Embryonic facial prominence (tissue), 1 donor: Measurements from ENCODE around the gene AURKB.
A peak's percentile ranks its signal among the peaks of the same experiment; 100 is the strongest.

Experiments
- DNase-seq: peaks from one replicate; pipeline ENCODE4 v3.0.0-alpha.2; 2016; ENCODE audit errors: extremely low spot score

Gene AURKB

DNA sequence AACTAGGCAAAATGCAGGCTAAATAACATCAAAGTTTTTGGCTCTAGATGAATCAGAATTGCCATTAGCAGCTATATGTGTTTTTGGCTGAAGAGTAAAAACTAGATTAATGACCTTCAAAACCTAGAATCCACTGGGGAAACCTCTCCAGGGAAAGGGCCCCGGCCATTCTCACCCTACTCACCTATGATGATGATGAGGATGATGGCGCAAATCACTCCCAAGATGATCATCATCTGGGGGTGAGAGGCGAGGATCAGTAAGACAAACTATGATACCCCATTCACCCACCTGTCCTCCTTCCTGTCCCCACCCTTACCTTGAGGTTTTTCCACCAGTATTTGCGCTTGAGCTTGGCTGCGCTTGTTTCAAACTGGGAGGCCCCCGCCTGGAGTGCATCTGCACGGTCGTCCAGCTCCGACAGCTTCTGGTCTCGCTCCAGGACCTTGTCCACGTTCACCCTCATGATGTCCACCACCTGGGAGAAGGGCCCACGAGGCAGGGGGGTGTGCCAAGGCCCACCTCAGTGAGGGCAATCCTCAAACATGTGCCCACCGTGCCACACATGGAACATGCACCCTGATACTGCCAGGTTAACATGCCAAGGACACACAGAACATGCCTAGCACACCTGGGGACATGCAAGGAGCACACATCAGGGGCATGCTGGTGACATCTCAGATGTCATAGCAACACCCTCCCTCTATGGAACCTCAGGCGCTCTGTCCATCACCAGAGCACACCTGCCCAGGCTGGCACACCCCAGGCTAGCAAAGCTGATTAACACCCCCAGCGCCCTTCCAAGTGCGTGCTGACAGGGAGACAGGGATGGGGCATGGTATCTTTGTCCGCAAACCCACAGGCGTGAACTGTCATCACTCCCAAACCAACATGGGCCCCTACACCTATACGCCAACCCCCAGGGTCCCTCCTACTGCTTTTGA lies 48.8 kb downstream of the AURKB start:
- DNase-seq = no peak

DNA sequence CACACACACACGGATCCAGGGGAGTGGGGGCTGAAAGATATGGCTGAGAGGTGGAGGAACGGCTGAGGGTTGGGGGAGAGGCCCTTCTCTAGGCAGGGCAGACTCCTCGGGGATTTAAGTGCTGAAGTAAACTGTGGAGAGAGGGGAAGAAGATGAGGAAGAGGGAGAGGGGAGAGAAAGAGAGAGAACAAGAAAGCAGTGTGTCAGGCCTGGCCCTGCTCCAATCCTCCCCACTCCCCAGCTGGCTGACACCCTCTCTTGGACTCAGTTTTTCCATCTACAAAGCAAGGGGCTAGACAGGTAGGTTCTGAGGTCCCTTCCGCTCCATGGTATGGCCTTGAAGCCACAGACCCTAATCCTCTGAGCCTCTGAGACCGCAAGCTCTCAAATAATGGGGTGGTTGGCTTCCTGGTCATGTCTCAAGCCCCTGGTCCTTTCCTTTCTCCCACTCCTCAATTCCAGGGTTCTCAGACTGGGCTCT lies 49.6 kb downstream of the AURKB start:
- no peak for DNase-seq

DNA sequence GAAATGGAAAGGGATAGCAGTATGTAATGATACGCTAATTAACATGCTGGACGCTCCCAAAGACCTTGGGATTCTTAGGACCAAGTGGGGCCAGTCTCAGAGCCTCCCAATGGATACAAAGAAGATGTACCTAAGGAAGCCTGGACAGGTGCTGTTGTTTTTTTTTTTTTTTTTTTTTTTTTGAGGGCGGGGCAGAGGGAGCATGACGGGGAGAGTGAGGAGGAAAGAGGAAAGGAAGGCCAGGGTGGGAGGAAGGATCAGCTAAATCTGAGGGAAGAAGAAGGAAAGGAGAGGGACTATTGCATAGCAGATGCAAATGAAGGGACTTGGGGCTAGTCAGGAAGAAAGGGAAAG lies 50.2 kb downstream of the AURKB start:
- no peak for DNase-seq

DNA sequence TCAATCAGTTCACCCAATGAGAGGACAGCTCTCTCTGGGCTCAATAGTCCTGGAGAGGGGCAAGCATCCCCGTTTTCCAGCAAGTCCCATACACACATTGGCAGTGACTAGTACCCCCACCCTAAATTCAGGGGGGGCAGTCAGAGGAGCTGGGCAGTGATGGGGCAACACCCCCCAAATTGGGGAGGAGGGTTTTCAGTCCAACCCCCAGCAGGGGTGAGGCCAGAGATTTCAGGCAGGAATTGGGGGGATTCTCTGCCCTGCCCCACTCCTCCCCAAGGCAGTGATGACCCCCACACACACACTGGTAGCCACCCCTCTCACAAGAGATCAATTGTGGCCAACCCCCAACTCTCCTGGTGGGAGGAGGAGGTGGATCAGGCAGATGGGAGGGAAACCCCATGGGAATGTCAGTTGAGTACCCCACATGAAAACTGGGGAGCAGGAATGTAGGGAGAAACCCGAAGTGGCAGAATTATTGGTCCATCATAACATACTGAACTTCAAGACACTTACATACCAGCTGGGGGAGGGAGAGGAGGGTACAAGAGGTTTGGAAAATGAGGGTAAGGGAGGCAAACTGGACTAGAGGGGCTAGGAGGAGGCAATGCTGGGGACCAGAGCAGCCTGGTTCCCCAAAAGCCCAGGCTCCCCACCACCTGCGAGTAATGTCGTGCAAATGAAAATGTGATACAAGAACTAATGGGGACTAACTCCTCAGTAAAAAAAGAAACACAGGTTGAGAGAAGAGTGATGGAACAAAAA lies 50.7 kb downstream of the AURKB start:
- no peak for DNase-seq

DNA sequence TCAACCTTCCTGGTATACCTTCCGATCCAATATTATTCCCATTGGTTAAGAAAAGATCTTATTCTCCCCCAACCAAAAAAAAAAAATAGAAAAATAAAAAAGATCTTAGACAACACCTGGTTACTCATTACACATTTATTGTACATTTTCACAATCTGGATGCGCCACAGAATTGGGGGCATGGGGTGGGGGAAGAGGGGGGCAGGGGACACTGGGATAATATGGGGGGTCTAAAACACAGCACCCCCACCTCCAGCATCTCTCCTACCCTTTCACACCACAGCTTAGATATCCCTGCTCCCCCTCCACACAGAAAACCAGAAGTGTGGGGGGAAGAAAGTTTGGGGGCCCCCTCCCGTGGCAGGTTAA lies 51.4 kb downstream of the AURKB start:
- no peak for DNase-seq

DNA sequence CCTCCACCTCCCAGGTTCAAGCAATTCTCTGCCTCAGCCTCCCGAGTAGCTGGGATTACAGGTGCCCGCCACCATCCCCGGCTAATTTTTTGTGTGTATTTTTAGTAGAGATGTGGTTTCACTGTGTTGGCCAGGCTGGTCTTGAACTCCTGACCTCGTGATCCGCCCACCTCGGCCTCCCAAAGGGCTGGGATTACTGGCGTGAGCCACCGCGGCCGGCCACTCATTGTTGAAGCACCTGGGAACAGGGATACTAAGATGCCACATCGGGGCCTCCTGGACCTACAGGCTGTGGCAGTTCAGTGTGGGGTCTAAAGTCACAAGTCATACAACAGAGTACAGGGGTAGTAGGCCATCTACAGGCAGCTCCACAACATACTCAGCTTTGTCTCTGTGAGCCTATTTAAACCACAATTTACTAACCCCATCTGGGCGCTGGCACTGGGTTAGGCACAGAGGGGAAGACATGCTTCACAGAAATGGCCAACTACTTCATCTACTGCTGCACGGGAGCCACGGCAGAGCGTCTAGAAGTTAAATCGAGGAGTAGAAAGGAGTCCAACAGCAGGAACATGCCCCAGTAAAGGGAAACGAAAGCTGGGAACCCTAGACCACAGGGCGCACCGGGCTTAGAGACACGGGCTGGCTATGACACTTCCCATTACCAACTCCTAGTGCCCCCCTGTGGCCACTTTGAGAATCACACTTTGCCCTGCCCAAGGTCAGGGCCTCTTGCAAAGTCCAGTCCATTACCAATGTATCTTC lies 51.9 kb downstream of the AURKB start:
- no peak for DNase-seq

DNA sequence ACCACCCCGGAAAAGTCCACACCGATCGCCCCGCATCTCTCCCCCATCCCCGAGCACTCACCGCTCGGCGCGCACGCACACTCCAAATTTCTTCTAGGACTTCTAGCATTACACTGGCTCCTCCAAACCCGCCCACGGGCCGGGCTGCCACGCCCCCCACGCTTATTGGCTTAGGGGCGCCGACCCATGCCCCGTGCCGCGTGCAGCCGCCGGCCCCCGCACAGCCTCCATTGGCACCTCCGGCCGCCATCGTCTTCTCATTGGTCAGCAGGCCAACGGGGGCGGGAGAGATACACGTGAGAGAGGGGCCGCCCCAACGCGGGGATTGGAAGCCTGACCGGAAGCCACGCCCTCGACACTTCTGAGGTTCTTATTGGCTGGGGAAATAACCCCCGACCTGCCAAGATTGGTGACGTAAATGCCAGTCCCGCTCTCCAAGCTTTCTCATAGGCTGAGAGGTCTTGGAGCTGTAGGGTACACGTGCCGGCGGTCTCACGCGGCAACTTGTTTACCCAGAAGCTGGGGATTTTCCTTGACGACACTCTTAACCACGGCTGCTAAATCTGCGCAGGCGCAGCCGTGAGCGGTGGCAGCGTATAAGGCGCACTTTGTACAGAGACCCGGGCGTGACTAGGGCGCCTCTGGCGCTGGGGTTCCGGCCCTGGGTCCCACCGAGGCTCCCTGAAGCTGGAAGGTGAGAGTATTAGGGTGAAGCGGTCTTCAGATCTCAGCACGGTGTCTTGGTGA lies 54.0 kb downstream of the AURKB start:
- DNase-seq = peak; percentile 100

DNA sequence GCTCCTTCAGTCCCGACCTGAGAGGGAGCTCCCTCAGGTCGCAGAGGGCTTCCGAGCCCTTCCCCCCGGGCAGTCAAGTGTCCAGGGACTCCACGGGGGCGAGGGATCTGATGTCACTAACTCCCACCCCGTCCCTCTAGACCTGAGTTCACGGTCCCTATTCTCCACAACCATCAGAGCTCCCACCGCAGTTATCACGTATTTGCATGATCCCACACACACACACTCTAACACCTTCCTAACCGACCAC lies 54.5 kb downstream of the AURKB start:
- no peak for DNase-seq

DNA sequence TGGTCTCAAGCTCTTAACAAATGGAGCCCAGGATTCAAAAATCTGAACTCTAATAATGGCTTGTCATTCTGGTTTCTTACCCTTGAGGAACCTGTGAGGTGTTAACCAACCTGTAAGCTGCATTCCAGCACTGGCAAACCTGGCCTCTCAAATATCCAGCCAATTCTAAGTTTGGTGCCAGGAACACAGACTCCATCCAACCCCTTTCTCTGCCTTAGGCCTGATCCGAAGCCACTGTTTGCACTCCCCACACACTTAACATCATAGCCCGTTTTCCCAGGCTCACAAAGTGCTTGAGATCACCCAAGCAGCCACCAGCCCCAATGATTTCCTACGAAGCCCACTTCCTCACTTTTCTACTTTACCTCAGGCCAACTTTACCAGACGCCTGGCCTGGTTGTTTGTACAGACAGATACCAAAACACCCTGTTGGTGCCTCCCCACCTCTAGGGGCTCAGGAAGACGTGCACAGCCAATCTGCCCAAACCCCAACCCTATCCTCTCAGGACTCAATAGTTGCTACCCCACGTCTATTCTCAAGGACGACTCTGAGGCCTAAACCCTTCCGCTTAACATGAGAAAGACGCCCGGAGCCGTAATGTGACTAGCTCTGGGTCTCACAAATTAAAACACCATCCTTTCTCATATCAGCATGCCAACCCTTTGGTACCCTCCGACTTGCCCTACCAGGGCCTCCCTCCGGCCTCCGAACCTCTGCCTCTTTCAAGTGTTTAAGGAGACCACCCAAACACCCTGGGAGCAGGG lies 55.0 kb downstream of the AURKB start:
- DNase-seq = no peak
